ENCODE results near the gene VWA5B1.
A peak's percentile ranks its signal among the peaks of the same experiment; 100 is the strongest.

VWA5B1 gene

GRCh38 chr1:20400341-20401177 lies 109.9 kb downstream of the VWA5B1 start:
- Histone ChIP-seq H3K79me2 (ENCODE audit: control insufficient read depth, insufficient read depth, low read length) (no peaks in the 10 kb centered on the region), H3K9ac (ENCODE audit: low read length) (no peak overlapping the region), H3K4me1 (ENCODE audit: control insufficient read depth, low read depth, low read length) (no peaks in the 10 kb centered on the region), H3K79me1 (ENCODE audit: low read length) (no peaks in the 10 kb centered on the region), H3K27ac (ENCODE audit: low read depth, low read length) (no peak overlapping the region), H2BK120ac (ENCODE audit: low read depth, low read length) (no peak overlapping the region), H3K18ac (ENCODE audit: low read length) (no peak overlapping the region), H3K4me3 (ENCODE audit: low read length) (no peak overlapping the region), H2BK5ac (ENCODE audit: low read length) (no peak overlapping the region), H4K8ac (ENCODE audit: low read depth, low read length) (no peak overlapping the region), H3K36me3 (ENCODE audit: control insufficient read depth, insufficient read depth, low read length) (no peaks in the 10 kb centered on the region), H3K27me3 (ENCODE audit: insufficient read depth, low read length, poor library complexity) (peaks cover 28% of the 10 kb centered on the region), H3K56ac (ENCODE audit: low read length) (no peak overlapping the region), H2BK15ac (replicated peaks; ENCODE audit: low read depth) (no peak overlapping the region), H2AK5ac (ENCODE audit: low read length) (no peak overlapping the region), H4K5ac (ENCODE audit: low read length) (no peak overlapping the region), H3K4me2 (ENCODE audit: low read length) (no peak overlapping the region), H3K4ac (ENCODE audit: low read depth, low read length) (no peak overlapping the region), H3K23ac (ENCODE audit: low read length) (no peak overlapping the region)
- WGBS (ENCODE audit: extremely low coverage, insufficient coverage, low lambda C conversion rate): no CpG with 5 or more reads among the region's 10 CpGs
- no peak for DNase-seq

- H3K4me3 ChIP-seq (ENCODE audit: low read length): no peak overlapping the region
- no peak overlapping the region for H3K18ac ChIP-seq (ENCODE audit: low read length)
- no peak overlapping the region for H3K56ac ChIP-seq (ENCODE audit: low read length)
- H3K9ac ChIP-seq (ENCODE audit: low read length): no peak overlapping the region
- H3K23ac ChIP-seq (ENCODE audit: low read length): no peak overlapping the region
- no peak overlapping the region for H3K4ac ChIP-seq (ENCODE audit: low read depth, low read length)
- no CpG with 5 or more reads among the region's 11 CpGs for WGBS (ENCODE audit: extremely low coverage, insufficient coverage, low lambda C conversion rate)
- no peak overlapping the region for H2BK120ac ChIP-seq (ENCODE audit: low read depth, low read length)
- no peak overlapping the region for H3K4me2 ChIP-seq (ENCODE audit: low read length)
- H3K79me1 ChIP-seq (ENCODE audit: low read length): no peaks in the 10 kb centered on the region
- no peak overlapping the region for H4K8ac ChIP-seq (ENCODE audit: low read depth, low read length)
- H2BK5ac ChIP-seq (ENCODE audit: low read length): no peak overlapping the region
- H3K27me3 ChIP-seq (ENCODE audit: insufficient read depth, low read length, poor library complexity): peaks cover 38% of the 10 kb centered on the region
- no peaks in the 10 kb centered on the region for H3K36me3 ChIP-seq (ENCODE audit: control insufficient read depth, insufficient read depth, low read length)
- H3K27ac ChIP-seq (ENCODE audit: low read depth, low read length): no peak overlapping the region
- H3K4me1 ChIP-seq (ENCODE audit: control insufficient read depth, low read depth, low read length): no peaks in the 10 kb centered on the region
- H2BK15ac ChIP-seq (replicated peaks; ENCODE audit: low read depth): no peak overlapping the region
- no peaks in the 10 kb centered on the region for H3K79me2 ChIP-seq (ENCODE audit: control insufficient read depth, insufficient read depth, low read length)
- H2AK5ac ChIP-seq (ENCODE audit: low read length): no peak overlapping the region
- no peak for DNase-seq
- no peak overlapping the region for H4K5ac ChIP-seq (ENCODE audit: low read length)
These were observed 110.8 kb downstream of the VWA5B1 start for GRCh38 chr1:20401405-20402010.

GRCh38 chr1:20402585-20403422 lies 112.1 kb downstream of the VWA5B1 start:
- no peak overlapping the region for H3K4me2 ChIP-seq (ENCODE audit: low read length)
- no peak overlapping the region for H3K23ac ChIP-seq (ENCODE audit: low read length)
- H3K18ac ChIP-seq (ENCODE audit: low read length): no peak overlapping the region
- no peak overlapping the region for H2BK5ac ChIP-seq (ENCODE audit: low read length)
- no peak overlapping the region for H2BK15ac ChIP-seq (replicated peaks; ENCODE audit: low read depth)
- H2BK120ac ChIP-seq (ENCODE audit: low read depth, low read length): no peak overlapping the region
- H3K79me1 ChIP-seq (ENCODE audit: low read length): no peaks in the 10 kb centered on the region
- no peaks in the 10 kb centered on the region for H3K4me1 ChIP-seq (ENCODE audit: control insufficient read depth, low read depth, low read length)
- no peaks in the 10 kb centered on the region for H3K36me3 ChIP-seq (ENCODE audit: control insufficient read depth, insufficient read depth, low read length)
- H3K4me3 ChIP-seq (ENCODE audit: low read length): no peak overlapping the region
- H3K27ac ChIP-seq (ENCODE audit: low read depth, low read length): no peak overlapping the region
- H3K27me3 ChIP-seq (ENCODE audit: insufficient read depth, low read length, poor library complexity): peaks cover 38% of the 10 kb centered on the region
- H3K9ac ChIP-seq (ENCODE audit: low read length): no peak overlapping the region
- WGBS (ENCODE audit: extremely low coverage, insufficient coverage, low lambda C conversion rate): no CpG with 5 or more reads among the region's 13 CpGs
- no peak overlapping the region for H3K4ac ChIP-seq (ENCODE audit: low read depth, low read length)
- no peak overlapping the region for H4K5ac ChIP-seq (ENCODE audit: low read length)
- H4K8ac ChIP-seq (ENCODE audit: low read depth, low read length): no peak overlapping the region
- no peak overlapping the region for H3K56ac ChIP-seq (ENCODE audit: low read length)
- DNase-seq: peak; percentile 88
- H2AK5ac ChIP-seq (ENCODE audit: low read length): no peak overlapping the region
- H3K79me2 ChIP-seq (ENCODE audit: control insufficient read depth, insufficient read depth, low read length): no peaks in the 10 kb centered on the region

GRCh38 chr1:20403423-20404145 lies 112.9 kb downstream of the VWA5B1 start:
- WGBS (ENCODE audit: extremely low coverage, insufficient coverage, low lambda C conversion rate): no CpG with 5 or more reads among the region's 8 CpGs
- Histone ChIP-seq H3K79me2 (ENCODE audit: control insufficient read depth, insufficient read depth, low read length) (no peaks in the 10 kb centered on the region), H3K56ac (ENCODE audit: low read length) (no peak overlapping the region), H2BK5ac (ENCODE audit: low read length) (no peak overlapping the region), H3K4me1 (ENCODE audit: control insufficient read depth, low read depth, low read length) (no peaks in the 10 kb centered on the region), H3K23ac (ENCODE audit: low read length) (no peak overlapping the region), H3K4me2 (ENCODE audit: low read length) (no peak overlapping the region), H2AK5ac (ENCODE audit: low read length) (no peak overlapping the region), H2BK120ac (ENCODE audit: low read depth, low read length) (no peak overlapping the region), H4K8ac (ENCODE audit: low read depth, low read length) (no peak overlapping the region), H3K9ac (ENCODE audit: low read length) (no peak overlapping the region), H3K36me3 (ENCODE audit: control insufficient read depth, insufficient read depth, low read length) (no peaks in the 10 kb centered on the region), H3K27ac (ENCODE audit: low read depth, low read length) (no peak overlapping the region), H3K18ac (ENCODE audit: low read length) (no peak overlapping the region), H3K27me3 (ENCODE audit: insufficient read depth, low read length, poor library complexity) (peaks cover 32% of the 10 kb centered on the region), H2BK15ac (replicated peaks; ENCODE audit: low read depth) (no peak overlapping the region), H3K4me3 (ENCODE audit: low read length) (no peak overlapping the region), H3K79me1 (ENCODE audit: low read length) (no peaks in the 10 kb centered on the region), H3K4ac (ENCODE audit: low read depth, low read length) (no peak overlapping the region), H4K5ac (ENCODE audit: low read length) (no peak overlapping the region)
- no peak for DNase-seq

GRCh38 chr1:20404466-20404865 lies 113.8 kb downstream of the VWA5B1 start:
- H2BK120ac ChIP-seq (ENCODE audit: low read depth, low read length): no peak overlapping the region

More at GRCh38 chr1:20404466-20404865, 113.8 kb downstream of the VWA5B1 start:
- Histone ChIP-seq H2BK15ac (replicated peaks; ENCODE audit: low read depth) (no peak overlapping the region), H3K4ac (ENCODE audit: low read depth, low read length) (no peak overlapping the region), H3K4me1 (ENCODE audit: control insufficient read depth, low read depth, low read length) (no peaks in the 10 kb centered on the region), H3K18ac (ENCODE audit: low read length) (no peak overlapping the region), H2AK5ac (ENCODE audit: low read length) (no peak overlapping the region), H3K79me1 (ENCODE audit: low read length) (no peaks in the 10 kb centered on the region), H2BK5ac (ENCODE audit: low read length) (no peak overlapping the region), H3K36me3 (ENCODE audit: control insufficient read depth, insufficient read depth, low read length) (no peaks in the 10 kb centered on the region), H4K8ac (ENCODE audit: low read depth, low read length) (no peak overlapping the region), H3K27ac (ENCODE audit: low read depth, low read length) (no peak overlapping the region), H3K9ac (ENCODE audit: low read length) (no peak overlapping the region), H3K56ac (ENCODE audit: low read length) (no peak overlapping the region), H3K4me2 (ENCODE audit: low read length) (no peak overlapping the region), H4K5ac (ENCODE audit: low read length) (no peak overlapping the region), H3K27me3 (ENCODE audit: insufficient read depth, low read length, poor library complexity) (peaks cover 30% of the 10 kb centered on the region), H3K79me2 (ENCODE audit: control insufficient read depth, insufficient read depth, low read length) (no peaks in the 10 kb centered on the region), H3K4me3 (ENCODE audit: low read length) (no peak overlapping the region), H3K23ac (ENCODE audit: low read length) (no peak overlapping the region)
- peak; percentile 40 for DNase-seq
- WGBS (ENCODE audit: extremely low coverage, insufficient coverage, low lambda C conversion rate): no CpG with 5 or more reads among the region's 9 CpGs
